Measurements from ENCODE around the gene RSPH4A. TPM values are rescaled to one million over a fixed set of nuclear protein-coding genes. Genes with fewer than 3 reads are reported as not detected.
A peak's percentile ranks its signal among the peaks of the same experiment; 100 is the strongest.

RSPH4A gene
- 10 to 100 TPM in 1 of 4 donors, 1 to 10 TPM in 2, under 1 TPM in 1; 0.51 to 15.9 (median 5.4) TPM for total RNA-seq

- Histone ChIP-seq H3K4me1 (no peaks in the 10 kb centered on the region), H3K9me3 (no peaks in the 10 kb centered on the region), H3K27ac (peak within 1 kb of the TSS; percentile 41 to 57), H3K4me3 (peak within 1 kb of the TSS; percentile 44 to 48), H3K27me3 (no peaks in the 10 kb centered on the region), H3K36me3 (no peaks in the 10 kb centered on the region)
- DNase-seq, result peak; percentile 90 to 94
- intact Hi-C loops (cut with DNase I; ENCODE audit: low total_unique reads), result no loop called here
- TF ChIP-seq POLR2A (IDR thresholded peaks at IDR 0.05) (no peak), CTCF (IDR thresholded peaks at IDR 0.05) (no peak)
Observed at GRCh38 chr6:116615937-116616736, at the start of gene RSPH4A. RSPH4A (plus strand) TSS chr6:116616479; CDS start chr6:116616624, 145 bp downstream.

- intact Hi-C loops (cut with DNase I; ENCODE audit: low total_unique reads), result no loop called here
- no peaks in the 10 kb centered on the region for H3K9me3 ChIP-seq
- DNase-seq, result no peak
- no peak for TF ChIP-seq POLR2A (IDR thresholded peaks at IDR 0.05)
- no peak for TF ChIP-seq CTCF (IDR thresholded peaks at IDR 0.05)
- H3K27me3 ChIP-seq, result no peaks in the 10 kb centered on the region
- H3K4me1 ChIP-seq, result peaks cover 3 to 5% of the 10 kb centered on the region in 2 donors
- H3K27ac ChIP-seq, result no peak overlapping the region
- H3K36me3 ChIP-seq, result no peaks in the 10 kb centered on the region
- no peak overlapping the region for H3K4me3 ChIP-seq
Observed at GRCh38 chr6:116568111-116568510, 48.2 kb upstream of the RSPH4A start.

GRCh38 chr6:116568821-116569755, 47.2 kb upstream of the RSPH4A start:
- no peaks in the 10 kb centered on the region for H3K9me3 ChIP-seq
- no peak overlapping the region for H3K4me3 ChIP-seq
- no peak for TF ChIP-seq CTCF (IDR thresholded peaks at IDR 0.05)
- TF ChIP-seq POLR2A (IDR thresholded peaks at IDR 0.05), result no peak
- H3K36me3 ChIP-seq, result no peaks in the 10 kb centered on the region
- no peak overlapping the region for H3K27ac ChIP-seq
- H3K27me3 ChIP-seq, result no peaks in the 10 kb centered on the region
- no peak for DNase-seq
- H3K4me1 ChIP-seq, result peaks cover 3 to 7% of the 10 kb centered on the region in 2 donors
- intact Hi-C loops (cut with DNase I; ENCODE audit: low total_unique reads), result no loop called here

GRCh38 chr6:116570856-116571682, 45.2 kb upstream of the RSPH4A start, which contains the start of gene RWDD1:
RWDD1 (plus strand) TSS chr6:116571504; CDS start chr6:116571583, 79 bp downstream.
- Histone ChIP-seq H3K36me3 (no peaks in the 10 kb centered on the region), H3K4me3 (peak within 1 kb of the TSS; percentile 60 to 89), H3K27ac (peak within 1 kb of the TSS; percentile 74 to 87), H3K4me1 (peaks cover 3 to 7% of the 10 kb centered on the region in 2 donors), H3K9me3 (no peaks in the 10 kb centered on the region), H3K27me3 (no peaks in the 10 kb centered on the region)
- intact Hi-C loops (cut with DNase I; ENCODE audit: low total_unique reads), result no loop called here
- TF ChIP-seq POLR2A (IDR thresholded peaks at IDR 0.05) (peak; percentile 59 to 79), CTCF (IDR thresholded peaks at IDR 0.05) (peak in 3 of 4 experiments; percentile 23 to 45 (median 27))
- DNase-seq, result peak; percentile 98 to 99
